HEK293T (cell line): ENCODE results near the gene LINGO4.

ENCODE experiments used
- BHLHE40 ChIP-seq: fragments of 450-650 bp; IDR thresholded peaks from 2 replicates; pipeline ENCODE4 v1.6.1; 2016; ENCODE audit warnings: mild to moderate bottlenecking, moderate library complexity, borderline replicate concordance
- CTBP1 ChIP-seq: fragments of 450-650 bp; IDR thresholded peaks from 2 replicates; pipeline ENCODE4 v1.6.1; 2016; ENCODE audit warnings: borderline replicate concordance
- ELF4 ChIP-seq: fragments of 450-650 bp; IDR thresholded peaks from 2 replicates; pipeline ENCODE4 v1.6.1; 2017; ENCODE audit warnings: antibody characterized with exemption
- FOXA1 ChIP-seq: fragments of 450-650 bp; IDR thresholded peaks from 2 replicates; pipeline ENCODE4 v1.6.1; 2016; ENCODE audit warnings: mild to moderate bottlenecking
- FOXM1 ChIP-seq: fragments of 450-650 bp; IDR thresholded peaks from 2 replicates; pipeline ENCODE4 v1.6.1; 2017; ENCODE audit warnings: mild to moderate bottlenecking, borderline replicate concordance
- L3MBTL2 ChIP-seq: fragments of 450-650 bp; conservative IDR thresholded peaks from 2 replicates; pipeline ENCODE4 v1.6.1; 2016; ENCODE audit warnings: mild to moderate bottlenecking
- SP1 ChIP-seq: fragments of 450-650 bp; IDR thresholded peaks from 2 replicates; pipeline ENCODE4 v1.6.1; 2017
- SUZ12 ChIP-seq: fragments of 450-650 bp; IDR thresholded peaks from 2 replicates; pipeline ENCODE4 v1.6.1; 2016; ENCODE audit warnings: mild to moderate bottlenecking

DNA sequence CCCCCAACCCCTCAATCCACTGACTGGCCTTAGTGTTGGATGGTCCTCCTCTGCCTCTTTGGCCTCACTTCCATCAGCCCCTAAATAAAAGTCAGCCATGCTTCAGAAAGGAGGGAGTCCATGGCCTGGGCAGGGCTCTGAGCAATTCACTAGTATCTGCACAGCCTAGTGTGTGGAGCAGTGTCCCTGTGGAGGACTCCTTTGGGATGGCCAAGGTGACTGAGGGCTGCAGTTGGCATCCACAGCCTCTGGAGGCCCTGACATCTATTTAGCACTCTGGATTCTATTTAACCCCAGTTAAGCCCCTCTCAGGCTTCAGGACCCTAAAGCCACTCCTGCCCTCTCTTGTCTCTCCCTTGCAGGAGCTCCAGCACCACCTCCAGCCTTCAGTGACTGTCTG lies 44.7 kb upstream of the LINGO4 start:
- TF ChIP-seq FOXA1 (no peak), L3MBTL2 (no peak), ELF4 (no peak), SP1 (no peak), SUZ12 (no peak), FOXM1 (no peak), BHLHE40 (no peak), CTBP1 (no peak)
